GM21619 (cell line): ENCODE measurements around the gene C13orf46.

Experiments
- ATAC-seq: cut with Tn5 transposase; IDR thresholded peaks from one replicate; pipeline ENCODE4 v1.9.1; 2021; ENCODE audit not compliant: unreplicated experiment

Gene C13orf46

DNA sequence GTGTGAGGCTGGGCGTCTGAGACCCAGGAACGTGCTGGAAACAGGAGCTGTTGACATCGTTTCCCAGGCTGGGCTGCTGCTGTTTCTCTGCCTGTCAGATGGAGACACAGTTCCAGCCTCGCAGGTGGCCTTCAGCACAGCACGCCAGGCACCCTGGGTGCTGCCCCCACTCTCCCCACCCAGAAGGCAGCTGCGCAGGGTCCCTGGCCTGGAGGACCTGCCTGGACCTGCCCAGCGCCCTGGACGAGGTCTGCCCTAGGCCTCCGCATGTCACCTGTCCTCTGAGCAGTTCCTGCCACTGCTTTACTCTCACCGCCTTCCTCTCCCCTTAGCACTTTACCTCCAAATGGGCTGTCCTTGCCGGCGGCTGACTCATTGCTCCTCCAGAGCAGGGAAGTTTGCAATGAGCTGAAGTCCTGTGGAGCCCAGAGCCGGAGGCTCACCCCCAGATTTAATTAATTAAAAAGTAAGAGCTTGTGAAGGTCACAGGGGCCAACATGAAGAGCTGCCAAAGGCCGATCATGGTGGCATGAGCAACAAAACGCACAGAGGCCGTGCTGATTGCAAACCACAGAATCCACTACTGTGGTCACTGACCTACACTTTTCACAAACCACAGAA lies 32.2 kb downstream of the C13orf46 start:
- no peak for ATAC-seq

DNA sequence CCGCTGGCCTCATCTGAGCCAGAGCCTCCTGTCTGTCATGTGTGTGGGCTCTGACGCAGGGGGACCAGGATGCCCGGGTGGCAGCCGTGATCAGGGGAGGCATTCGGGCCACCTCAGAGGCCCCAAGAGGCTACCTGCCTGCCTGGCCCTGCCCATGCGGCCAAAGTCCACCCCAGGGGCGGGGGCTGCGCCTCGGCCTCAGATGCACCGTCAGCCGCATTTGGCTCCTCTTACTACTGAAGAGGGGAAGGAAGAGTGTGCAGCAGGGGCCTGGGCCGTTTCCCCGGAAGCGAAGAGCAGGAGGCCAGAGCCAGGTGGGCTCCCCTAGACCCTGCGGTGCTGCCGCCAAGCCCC lies 34.0 kb downstream of the C13orf46 start:
- no peak for ATAC-seq

DNA sequence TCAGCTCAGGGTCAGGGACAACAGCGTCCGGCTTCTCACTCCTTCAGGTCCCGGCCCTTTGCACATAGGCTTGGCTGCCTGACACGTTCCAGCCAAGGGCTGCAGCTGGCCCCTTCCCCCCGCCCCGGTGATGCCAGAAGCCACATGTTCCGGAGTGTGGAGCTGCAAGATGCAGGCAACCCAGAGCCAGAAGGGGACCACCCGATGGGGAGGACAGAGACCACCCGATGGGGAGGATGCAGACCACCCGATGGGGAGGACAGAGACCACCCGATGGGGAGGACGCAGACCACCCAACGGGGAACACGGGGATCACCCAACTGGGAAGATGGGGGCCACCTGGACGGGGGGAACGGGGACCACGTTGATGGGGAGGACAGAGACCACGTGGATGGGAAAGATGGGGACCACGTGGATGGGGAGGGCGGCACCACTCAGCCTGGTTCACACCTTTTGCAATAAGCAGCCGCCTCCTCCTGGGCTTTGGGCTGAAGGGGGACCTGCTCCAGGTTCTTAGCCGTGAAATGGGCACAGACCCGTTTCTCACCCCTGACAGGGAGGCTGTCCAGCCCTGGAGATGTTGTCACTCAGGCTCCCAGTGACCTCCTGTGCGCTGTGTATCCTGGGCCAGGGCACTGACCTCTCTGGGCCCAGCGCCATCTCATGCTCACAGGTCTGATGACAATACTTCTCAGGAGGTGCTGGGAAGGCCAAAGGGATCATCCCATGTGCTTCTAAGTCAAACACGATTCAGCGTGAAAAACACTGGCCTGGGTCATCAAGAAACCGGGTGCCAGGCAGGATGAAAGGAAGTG lies 34.5 kb downstream of the C13orf46 start:
- no peak for ATAC-seq

DNA sequence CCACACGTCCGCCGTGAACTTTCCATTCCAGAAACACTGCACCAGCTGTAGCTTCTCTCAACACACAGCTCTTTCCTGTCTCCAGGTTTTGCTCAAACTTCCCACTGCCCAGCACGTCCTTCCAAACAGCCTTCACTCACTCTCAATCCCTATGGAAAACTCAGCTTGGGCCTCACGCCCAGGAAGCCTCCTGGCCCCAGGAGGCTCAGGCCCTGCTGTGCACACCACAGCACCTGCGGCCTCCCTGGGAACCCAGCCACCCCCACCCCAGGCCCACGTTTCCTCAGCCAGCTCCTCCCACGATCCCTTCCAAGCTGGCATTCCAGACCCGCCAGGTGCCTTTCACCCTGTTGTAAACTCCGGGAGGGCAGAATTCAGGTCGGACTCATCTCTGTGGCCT lies 35.2 kb downstream of the C13orf46 start:
- ATAC-seq, result no peak

DNA sequence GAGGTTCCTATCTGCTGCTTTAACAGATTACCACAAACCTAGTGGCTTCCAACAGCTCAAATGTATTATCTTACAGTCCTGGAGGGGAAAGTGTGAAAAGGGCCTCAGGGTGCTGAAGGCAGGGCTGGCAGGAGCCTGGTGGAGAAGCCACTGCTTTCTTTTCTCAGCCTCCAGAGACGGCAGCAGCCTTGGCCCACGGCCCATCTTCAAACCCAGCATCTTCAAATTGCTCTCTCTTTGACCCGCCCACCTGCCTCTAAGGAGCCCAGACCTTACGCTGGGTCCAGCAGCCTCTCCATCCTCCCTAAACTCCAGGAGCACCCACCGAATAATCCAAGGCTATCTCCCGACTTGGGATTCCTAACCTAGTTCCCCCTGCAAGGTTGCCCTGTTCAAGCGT lies 35.6 kb downstream of the C13orf46 start:
- ATAC-seq, result no peak

DNA sequence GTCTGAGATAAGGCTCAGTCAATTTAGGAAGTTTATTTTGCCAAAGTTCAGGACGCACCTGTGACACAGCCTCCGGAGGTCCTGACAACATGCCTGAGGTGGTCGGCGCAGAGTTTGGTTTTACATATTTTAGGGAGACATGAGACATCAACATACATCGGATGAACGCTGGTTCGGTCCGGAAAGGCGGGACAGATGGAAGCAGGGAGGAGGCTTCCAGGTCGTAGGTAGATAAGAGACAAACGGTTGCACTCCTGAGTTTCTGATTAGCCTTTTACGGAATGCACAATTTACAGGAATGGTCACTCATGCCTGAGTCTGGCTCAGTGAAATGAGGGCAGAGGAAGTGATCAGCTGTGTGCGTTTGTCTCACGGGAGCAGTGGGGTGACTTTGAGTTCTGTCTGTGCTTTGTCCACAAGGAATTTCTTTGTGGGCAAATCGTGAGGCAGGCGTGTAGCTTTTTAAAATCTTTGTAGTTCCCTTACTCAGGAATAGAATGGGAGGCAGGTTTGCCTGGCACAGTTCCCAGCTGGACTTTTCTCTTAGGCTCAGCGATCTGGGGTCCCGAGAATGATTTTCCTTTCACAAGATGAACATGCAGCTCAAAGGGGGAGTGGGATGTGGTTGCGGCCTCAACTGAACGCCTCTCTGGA lies 36.2 kb downstream of the C13orf46 start:
- ATAC-seq, result no peak

DNA sequence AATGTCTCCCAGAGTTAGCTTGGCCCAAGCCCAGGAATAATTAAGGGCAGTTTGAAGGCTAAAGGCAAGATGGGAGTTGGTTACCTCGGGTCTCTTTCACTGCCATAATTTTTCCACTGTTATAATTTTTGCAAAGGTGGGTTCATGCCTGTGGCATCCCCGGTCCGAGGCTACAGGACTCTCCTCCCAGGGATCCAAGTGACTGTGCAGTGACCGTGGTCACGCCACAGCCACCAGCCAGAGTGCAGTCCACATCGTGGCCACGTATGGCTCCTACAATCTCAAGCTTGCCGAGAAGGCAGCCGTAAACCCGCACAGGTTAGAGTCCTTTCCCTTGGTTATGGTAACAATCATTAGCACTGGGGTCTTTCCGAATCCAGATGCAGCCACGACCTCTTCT lies 36.8 kb downstream of the C13orf46 start:
- no peak for ATAC-seq

DNA sequence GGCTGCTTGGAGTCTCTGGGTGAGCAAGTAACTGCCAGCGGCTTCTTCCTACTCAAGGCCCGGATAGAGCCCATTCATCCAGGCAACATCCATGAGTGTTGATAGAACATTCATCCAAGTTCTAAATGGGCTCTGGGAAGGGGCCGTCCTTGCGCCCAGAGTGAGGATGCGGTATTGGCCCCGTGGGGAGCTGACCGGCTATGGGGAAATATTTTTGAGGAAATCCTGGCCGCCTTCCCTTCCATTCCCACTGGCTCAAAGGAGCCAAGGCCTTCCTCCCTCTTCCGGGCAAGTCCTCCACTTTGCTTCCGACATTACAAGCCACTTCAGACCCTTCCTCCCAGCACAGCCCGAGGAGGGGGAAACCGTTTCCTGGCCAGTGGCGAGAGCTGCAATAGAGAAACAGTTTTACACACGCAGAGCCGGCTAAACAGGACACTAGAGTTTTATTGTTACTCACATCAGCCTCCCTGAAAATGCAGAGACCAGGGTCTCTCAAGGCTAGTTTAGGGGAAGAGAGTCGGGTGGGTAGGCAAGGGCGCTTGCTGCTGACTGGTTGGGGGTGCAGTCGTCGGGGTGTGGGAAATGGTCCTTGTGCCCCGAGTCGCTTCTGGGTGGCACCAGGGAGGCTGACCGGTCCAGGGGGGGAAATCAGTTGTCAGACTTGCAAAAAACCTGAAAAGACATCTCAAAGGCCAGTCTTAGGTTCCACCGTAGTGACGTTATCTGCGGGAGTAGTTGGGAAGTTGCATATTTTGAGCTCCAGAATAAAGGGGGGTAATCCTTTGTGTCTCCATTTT lies 37.5 kb downstream of the C13orf46 start:
- no peak for ATAC-seq

DNA sequence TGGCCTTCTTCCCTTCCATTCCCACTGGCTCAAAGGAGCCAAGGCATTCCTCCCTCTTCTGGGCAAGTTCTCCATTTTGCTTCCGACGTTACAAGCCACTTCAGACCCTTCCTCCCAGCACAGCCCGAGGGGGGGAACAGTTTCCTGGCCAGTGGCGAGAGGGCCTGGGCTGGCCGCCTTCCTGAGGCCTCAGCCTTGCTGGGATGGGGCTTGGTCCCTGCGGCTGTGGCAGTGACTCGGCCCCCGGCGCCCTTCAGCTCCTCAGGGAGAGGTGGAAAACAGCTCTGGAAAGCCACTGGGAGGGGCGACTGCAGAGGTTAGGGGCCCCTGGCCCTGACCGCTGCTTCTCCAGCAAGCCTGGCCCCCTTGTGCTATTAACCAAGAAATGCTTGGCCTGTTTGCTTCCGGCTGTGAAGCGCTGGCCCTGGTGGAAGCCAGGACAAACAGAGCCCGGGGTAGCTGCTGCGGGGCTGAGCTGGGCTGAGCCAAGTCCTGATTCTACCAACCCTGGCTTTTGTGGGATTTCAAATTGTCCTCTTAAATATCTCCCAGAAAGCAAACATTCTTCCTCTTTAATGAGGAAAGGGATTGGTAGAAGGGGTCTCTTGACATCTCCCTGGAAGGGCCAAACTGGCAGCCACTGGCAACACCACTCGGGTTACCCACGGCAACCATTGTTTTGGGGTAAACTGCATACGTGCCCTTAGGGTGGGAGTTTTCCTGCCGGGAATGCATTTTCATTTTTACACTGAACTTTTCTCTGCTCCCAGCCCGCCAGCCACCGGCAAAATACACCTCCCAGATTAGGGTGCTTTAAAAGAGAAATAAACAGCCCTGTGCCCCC lies 38.7 kb downstream of the C13orf46 start:
- ATAC-seq, result no peak

DNA sequence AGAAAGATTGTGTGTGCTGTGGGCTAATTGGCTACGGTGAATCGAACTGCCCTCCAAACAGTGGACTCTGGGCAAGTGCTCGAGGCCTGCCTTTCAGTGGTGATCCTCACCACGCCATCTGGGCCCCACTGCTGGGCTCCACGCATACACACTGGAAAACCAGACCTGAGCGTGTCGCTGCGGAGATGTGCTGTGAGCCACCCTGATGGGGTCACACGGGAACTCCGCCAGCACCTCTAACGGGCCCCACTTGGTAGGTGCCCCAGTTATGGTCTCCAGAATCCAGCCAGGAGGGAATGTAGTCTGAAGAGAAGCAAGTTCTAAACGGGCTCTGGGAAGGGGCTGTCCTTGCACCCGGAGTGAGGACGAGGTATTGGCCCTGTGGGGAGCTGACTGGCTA lies 39.3 kb downstream of the C13orf46 start:
- no peak for ATAC-seq

DNA sequence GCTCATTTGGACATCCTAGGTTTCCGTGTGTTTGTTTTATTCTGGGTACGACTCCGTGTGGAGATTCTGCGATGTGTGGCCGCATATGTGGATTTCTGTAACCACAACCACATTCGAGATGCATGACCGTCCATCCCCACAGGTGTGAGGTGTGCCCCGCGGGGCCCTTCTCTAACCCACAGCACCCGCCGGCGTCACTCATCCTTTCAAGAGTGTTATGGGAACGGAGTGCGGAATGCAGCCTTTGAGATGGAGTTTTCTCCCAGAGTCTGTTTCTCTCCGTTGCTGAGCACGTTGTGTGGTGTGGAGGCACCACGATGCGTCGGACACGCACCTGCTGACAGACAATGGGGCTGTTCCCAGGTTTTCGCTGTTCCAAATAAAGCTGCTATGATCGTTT lies 40.0 kb downstream of the C13orf46 start:
- ATAC-seq, result no peak

DNA sequence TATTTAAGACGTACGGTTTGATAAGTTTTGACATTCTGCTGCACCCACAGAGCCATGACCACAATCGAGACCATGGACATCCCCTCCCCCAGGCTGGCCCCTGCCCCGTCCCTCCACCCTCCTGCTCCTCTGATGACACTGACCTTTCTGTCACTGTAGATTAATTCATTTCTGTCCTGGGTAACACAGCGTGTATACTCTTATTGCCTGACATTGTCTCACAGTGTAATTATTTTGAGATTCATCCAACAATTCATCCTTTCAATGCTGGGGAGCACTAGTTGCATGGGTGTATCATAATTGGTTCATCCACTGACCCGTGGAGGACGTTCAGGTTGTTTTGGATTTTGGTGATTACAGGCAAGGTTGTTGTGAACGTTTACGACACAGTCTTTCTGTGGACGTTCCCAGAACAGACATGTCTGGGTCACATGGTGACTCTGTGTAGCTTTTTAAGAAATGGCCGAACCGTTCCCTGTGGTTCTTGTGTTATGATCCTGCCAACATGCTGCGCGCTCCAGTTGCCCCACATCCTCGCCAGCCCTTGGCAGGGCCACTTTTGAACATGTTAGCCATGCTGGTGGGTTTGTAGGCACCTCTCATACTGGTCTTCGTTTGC lies 41.9 kb downstream of the C13orf46 start:
- ATAC-seq, result no peak

DNA sequence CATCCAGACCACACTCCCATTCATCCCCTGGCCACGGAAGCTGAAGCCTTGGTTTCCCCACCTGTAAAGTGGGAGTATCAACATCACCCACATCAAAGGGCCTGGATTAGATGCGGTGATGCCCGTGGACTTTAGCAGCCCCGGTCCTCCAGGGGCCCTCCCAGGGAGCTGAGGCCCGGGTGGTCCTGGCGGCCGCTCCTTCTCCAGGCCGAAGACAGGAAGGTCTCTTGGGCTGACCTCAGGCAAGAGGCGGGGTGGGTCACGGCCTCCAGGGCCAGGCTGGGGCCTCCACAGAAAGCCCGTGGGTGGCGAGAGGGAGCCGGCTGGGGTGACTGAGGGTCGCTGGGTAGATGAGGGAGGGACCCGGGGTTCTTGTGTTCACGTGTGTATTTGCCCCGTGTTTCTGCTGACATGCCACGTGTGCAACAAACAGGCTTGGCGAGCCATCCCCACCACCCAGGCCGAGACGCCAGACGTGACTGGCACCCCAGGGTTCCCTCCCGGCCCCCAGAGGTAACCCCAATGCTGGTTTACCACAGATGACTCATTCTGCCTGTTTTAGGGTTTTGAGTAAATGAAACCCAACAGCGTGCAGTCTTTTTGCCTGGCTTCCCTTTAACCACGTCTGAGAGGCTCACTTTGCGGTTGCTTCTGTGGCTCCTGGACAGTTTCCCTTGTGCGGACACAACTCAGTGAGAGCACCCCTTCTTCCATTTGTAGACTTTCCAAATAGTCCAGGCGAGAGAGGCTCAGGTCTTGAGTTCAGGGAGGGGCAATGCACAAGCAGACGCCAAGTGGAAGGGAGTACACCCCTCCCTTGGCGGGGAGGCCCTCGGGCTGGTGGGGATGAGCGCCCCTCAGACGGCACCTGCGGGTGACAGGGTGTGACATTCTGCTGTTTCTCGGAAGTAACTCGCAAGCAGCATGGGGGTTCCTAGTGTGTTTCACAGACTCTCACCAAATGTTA lies 42.9 kb downstream of the C13orf46 start:
- no peak for ATAC-seq

DNA sequence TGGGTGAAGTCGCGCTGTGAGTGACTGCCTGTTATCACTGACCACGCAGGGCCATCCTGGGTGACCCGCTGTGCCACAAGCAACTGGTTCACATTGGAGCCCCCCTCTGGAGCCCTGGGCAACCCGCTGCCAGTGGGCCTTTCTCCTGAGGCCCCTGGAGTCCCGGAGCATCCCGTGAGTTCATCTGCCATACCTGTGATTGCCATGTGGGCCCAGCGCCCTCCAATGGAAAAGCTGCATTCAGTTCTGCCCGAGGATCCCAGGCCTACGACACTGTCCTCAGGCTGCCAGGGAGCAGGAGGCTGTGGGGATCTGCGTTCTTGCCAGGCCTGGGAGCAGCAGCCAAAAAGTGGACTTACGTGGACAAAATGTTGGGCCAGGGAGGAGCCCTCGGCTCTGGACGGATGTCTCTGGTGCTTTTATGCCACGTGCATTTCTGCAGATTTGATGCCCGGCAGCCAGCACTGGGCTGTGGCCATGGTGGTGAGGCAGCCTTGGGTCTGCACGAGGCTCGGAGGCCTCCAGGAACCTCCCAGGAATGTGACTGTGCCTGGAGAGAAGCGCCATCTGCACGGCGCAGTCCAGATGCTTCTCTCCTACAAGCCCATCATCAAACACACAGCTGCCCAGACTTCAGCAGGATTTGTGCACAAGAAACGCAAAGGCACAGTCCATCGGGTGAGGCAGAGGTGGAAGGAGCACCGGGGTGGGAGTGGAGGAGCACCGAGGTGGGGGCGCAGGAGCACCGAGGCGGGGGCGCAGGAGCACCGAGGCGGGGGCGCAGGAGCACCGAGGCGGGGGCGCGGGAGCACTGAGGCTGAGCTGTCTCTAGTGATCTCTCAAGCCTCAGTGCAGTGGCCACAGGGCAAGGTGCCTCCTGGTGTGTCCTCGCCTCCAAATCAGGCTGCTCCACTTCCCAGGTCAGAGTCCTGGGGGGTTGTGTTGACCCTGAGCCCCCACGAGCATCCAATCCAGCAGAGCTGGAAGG lies 44.0 kb downstream of the C13orf46 start:
- ATAC-seq, result no peak

DNA sequence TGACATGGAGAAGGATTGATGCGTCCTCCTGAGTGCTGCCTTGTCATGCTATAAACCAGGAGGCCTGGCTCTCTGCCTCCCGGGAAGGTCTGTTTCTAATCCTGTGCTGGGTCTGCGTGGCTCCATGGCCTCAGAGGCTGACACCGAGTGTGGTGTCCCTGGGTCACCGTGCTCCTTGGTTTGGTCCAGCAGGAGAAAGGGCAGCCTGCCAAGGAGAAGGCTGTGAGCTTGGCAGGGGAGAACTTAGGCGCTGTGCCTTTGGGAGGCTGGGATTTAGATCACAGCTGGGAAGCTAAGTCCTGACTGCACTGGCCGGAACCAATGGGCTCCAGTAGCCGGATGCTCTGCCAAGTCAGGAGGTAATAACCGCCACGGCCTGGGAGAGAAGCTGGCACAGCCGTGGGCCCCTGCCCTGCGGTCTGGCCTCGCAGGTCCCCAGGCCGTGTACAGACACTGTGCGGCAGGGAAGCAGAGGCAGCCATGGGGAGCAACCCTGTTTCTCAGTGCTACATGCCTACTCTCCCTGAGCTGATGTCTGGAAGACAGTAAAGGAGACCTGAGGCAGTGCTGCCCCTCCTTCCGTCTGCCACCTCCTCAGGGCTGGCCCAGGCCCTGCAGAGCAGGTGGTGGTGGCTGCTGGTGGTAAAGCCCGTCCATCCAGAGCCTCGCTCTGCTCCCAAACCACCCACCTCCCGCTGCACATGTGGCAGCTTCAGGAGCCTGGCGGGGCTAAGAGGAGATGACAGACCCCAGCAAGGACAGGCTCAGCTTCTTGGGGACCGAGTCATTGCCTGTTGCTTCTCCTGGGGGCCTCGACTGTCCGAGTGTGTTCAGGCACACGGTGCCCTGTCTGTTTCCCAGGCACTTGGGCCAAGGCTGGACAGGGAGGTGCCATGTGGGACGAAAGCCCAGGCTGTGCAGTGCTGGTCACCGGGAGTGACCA lies 44.9 kb downstream of the C13orf46 start:
- ATAC-seq, result no peak

DNA sequence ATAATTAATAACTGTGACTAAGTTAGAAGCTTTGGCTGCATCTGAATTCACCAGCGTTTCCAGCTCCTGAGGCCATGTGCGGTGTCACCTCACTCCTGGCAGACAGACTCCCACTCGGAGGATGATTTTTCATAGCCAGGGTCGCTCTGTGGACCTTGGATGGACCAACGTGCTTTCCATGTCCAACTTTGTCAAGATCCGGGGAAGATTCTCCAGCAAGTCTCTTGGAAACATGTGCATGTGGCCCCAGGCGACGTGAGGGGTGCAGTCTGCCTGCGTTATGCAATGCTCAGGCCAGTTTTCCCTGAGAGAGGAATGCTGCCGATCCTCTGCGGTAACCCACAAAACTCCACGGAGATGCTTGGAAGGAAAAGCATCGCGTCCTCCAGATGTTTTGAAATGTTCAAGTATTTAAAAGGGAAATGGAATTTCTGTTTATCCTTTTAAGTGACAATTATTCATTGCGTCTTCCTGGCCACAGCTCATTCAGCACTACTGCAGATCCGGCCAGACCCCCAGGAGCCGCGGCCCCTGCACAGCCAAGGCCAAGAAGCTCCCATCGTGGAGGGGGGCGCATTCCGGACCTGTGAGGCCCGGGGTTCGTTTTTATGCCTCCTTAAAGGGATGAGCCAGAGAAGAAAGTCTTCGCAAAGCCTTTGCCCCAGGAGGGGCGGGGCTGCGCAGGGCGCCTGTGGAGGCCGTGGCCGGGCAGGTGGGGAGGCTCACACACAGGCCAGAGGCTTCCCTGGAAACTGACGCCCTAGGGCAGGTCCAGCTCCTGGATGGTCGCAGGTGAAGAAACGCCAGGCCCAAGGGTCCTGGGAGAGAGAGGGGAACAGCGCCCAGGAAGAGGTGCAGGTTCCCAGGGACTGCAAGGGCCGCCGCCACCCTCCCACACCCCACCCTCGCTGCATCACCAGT lies 46.0 kb downstream of the C13orf46 start:
- no peak for ATAC-seq
